Activated naive CD8-positive, alpha-beta T cell treated with anti-CD3 and anti-CD28 coated beads, Interleukin-2, amount 50 U/mL, for 24 hours (primary cell): ENCODE results near the gene PAH.

ENCODE experiments used
- ATAC-seq: fragments of 150-1000 bp; cut with Tn5 transposase; one replicate; pipeline ENCODE4 v1.10.0; 2021
- DNase-seq: peaks from one replicate; pipeline ENCODE4 v3.0.0; 2021
- H3K27ac Mint-ChIP-seq: one replicate; pipeline ENCODE4 v1.8.0; 2021; ENCODE audit warnings: mild to moderate bottlenecking, mixed read lengths
- H3K27me3 Mint-ChIP-seq: one replicate; pipeline ENCODE4 v1.8.0; 2021; ENCODE audit warnings: mixed read lengths
- H3K36me3 Mint-ChIP-seq: one replicate; pipeline ENCODE4 v1.8.0; 2021; ENCODE audit warnings: low read depth, mixed read lengths
- H3K4me1 Mint-ChIP-seq: one replicate; pipeline ENCODE4 v1.8.0; 2021; ENCODE audit warnings: mixed read lengths
- H3K4me3 Mint-ChIP-seq: one replicate; pipeline ENCODE4 v1.8.0; 2021; ENCODE audit warnings: mild to moderate bottlenecking, moderate library complexity, mixed read lengths
- H3K9me3 Mint-ChIP-seq: one replicate; pipeline ENCODE4 v1.8.0; 2021; ENCODE audit warnings: mixed read lengths

The PAH gene

DNA sequence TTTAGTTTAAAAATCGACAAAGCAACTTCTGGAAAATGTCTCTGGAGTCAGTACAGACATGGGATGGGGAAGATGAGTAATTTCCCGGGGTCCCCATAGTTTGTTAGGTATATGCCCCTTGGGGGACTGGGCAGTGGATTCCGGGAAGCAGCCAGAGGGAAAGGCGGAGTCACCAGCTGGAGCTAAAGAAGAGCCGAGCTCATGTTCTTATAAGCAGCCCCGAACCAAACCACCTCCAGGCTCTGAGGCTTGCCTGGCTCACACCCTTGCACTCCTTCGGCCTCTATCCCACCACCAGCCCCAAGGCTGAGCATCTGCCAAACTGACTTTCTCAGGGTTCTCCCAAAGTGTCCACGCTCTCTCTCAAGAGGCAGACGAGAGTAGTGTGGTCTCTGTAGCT is 117.8 kb downstream of the PAH start:
- H3K36me3 Mint-ChIP-seq = no peaks in the 10 kb centered on the region
- H3K9me3 Mint-ChIP-seq = no peaks in the 10 kb centered on the region
- H3K4me3 Mint-ChIP-seq = no peak overlapping the region
- ATAC-seq (no peak), DNase-seq (no peak)
- no peak overlapping the region for H3K27ac Mint-ChIP-seq
- H3K27me3 Mint-ChIP-seq = no peaks in the 10 kb centered on the region
- no peaks in the 10 kb centered on the region for H3K4me1 Mint-ChIP-seq

DNA sequence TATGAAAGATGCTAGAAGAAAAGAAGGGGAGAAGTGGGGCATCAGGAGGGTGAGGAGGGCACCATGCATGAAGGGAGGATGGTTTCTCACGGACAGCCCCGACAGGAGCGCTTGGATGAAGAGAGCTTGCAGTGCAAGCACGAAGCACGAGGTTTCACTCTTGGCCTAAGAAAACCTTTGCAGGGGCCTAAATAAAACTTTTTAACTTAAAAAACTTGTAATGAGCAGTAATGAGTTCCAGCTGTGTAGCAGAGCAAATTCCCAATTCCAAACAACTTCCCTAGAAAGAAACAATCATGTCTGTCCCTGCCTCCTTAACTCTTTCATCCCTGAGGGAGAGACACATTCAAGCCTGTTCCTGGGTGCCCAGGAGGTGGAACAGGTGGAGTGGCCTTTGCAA is 119.5 kb downstream of the PAH start:
- no peaks in the 10 kb centered on the region for H3K9me3 Mint-ChIP-seq
- no peaks in the 10 kb centered on the region for H3K36me3 Mint-ChIP-seq
- no peaks in the 10 kb centered on the region for H3K4me1 Mint-ChIP-seq
- ATAC-seq = no peak
- no peak overlapping the region for H3K4me3 Mint-ChIP-seq
- no peaks in the 10 kb centered on the region for H3K27me3 Mint-ChIP-seq
- no peak for DNase-seq
- no peak overlapping the region for H3K27ac Mint-ChIP-seq

DNA sequence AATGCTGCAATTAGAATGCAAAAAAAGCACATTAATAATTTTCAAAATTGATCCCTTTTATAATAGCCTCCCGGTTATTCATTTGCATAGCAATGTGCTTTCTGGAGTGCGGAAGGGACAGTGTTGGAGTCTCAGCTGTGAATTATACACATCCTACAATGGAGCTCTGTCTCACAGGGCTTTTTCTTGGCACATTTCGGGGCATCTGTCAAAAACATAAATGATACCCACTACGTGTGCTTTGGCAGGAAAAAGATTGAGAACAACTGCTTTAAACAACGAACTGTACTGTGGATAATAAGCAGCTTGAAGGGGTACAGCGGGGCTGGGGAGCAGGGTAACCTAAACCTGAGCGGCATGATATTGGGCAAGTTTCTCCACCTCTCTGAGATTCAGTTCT is 123.1 kb downstream of the PAH start:
- no peaks in the 10 kb centered on the region for H3K27me3 Mint-ChIP-seq
- DNase-seq = no peak
- H3K9me3 Mint-ChIP-seq = no peaks in the 10 kb centered on the region
- H3K27ac Mint-ChIP-seq = no peak overlapping the region
- H3K4me3 Mint-ChIP-seq = no peak overlapping the region
- no peaks in the 10 kb centered on the region for H3K36me3 Mint-ChIP-seq
- no peaks in the 10 kb centered on the region for H3K4me1 Mint-ChIP-seq
- no peak for ATAC-seq
